IMR-90 (cell line): ENCODE measurements around the gene ANGPTL5. TPM values are rescaled to one million over a fixed set of nuclear protein-coding genes. Genes with fewer than 3 reads are reported as not detected.

Source experiments
- ATAC-seq: fragments of 200-7000 bp; cut with Tn5 transposase; 2 replicates; pipeline ENCODE4 v1.9.1; 2020; ENCODE audit warnings: low read depth, mild to moderate bottlenecking, moderate library complexity
- BruUV-seq: library from RNA; stranded (reverse); fragments of 400-500 nt; replicated peaks from 2 replicates; lab custom pipeline; 2021; lab: Mats Ljungman, UMichigan
- CTCF ChIA-PET: fragments of 300-600 bp; formaldehyde crosslinking; extraction: SDS; loops from one replicate; lab custom pipeline; 2021; ENCODE audit warnings: antibody characterized with exemption; lab: Yijun Ruan, JAX
- POLR2A ChIA-PET: fragments of 300-600 bp; sonication (Branson Sonifier 250); formaldehyde crosslinking; loops from one replicate; lab custom pipeline; 2022; ENCODE audit warnings: antibody characterized with exemption; ENCODE audit not compliant: unreplicated experiment; lab: Charles Lee
- DNase-seq: peaks from one replicate; pipeline ENCODE4 v3.0.0; 2013
- H2AFZ ChIP-seq: replicated peaks from 2 replicates; pipeline ENCODE3; 2013; ENCODE audit warnings: low read length, mild to moderate bottlenecking; ENCODE audit not compliant: poor library complexity
- H2AK5ac ChIP-seq: 2 replicates; pipeline ENCODE4 v1.6.1; 2013; ENCODE audit warnings: low read depth, low read length, inconsistent platforms
- H2AK9ac ChIP-seq: replicated peaks from 2 replicates; pipeline ENCODE3; 2013; ENCODE audit warnings: mild to moderate bottlenecking, low read depth, low read length, moderate library complexity; ENCODE audit not compliant: poor library complexity
- H2BK120ac ChIP-seq: 2 replicates; pipeline ENCODE4 v1.6.1; 2013; ENCODE audit warnings: low read depth, low read length, inconsistent platforms
- H2BK15ac ChIP-seq: 3 replicates; pipeline ENCODE4 v1.6.1; 2013; ENCODE audit warnings: low read depth, low read length, inconsistent platforms
- H2BK20ac ChIP-seq: 2 replicates; pipeline ENCODE4 v1.6.1; 2013; ENCODE audit warnings: low read depth, mild to moderate bottlenecking, inconsistent platforms, low read length, moderate library complexity
- H2BK5ac ChIP-seq: 2 replicates; pipeline ENCODE4 v1.6.1; 2013; ENCODE audit warnings: mild to moderate bottlenecking, low read depth, low read length, inconsistent platforms; ENCODE audit not compliant: poor library complexity, severe bottlenecking
- H3K14ac ChIP-seq: replicated peaks from 2 replicates; pipeline ENCODE4 v1.6.1; 2013; ENCODE audit warnings: low read depth, low read length, inconsistent platforms
- H3K18ac ChIP-seq: 2 replicates; pipeline ENCODE4 v1.6.1; 2013; ENCODE audit warnings: low read depth, low read length, control low read depth
- H3K23ac ChIP-seq: 2 replicates; pipeline ENCODE4 v1.6.1; 2013; ENCODE audit warnings: low read depth, low read length, inconsistent platforms
- H3K27ac ChIP-seq: 2 replicates; pipeline ENCODE4 v1.5.1; 2013; ENCODE audit warnings: mild to moderate bottlenecking, control low read depth, low read length; ENCODE audit not compliant: insufficient read depth
- H3K27me3 ChIP-seq: 2 replicates; pipeline ENCODE4 v1.6.1; 2013; ENCODE audit warnings: low read length; ENCODE audit not compliant: control insufficient read depth, insufficient read depth
- H3K36me3 ChIP-seq: 2 replicates; pipeline ENCODE4 v1.6.1; 2013; ENCODE audit warnings: low read length, mixed read lengths; ENCODE audit not compliant: control insufficient read depth, insufficient read depth
- H3K4ac ChIP-seq: 2 replicates; pipeline ENCODE4 v1.6.1; 2013; ENCODE audit warnings: low read depth, low read length, inconsistent platforms
- H3K4me1 ChIP-seq: 2 replicates; pipeline ENCODE4 v1.6.1; 2013; ENCODE audit warnings: low read length, mixed read lengths; ENCODE audit not compliant: control insufficient read depth, insufficient read depth
- H3K4me2 ChIP-seq: 2 replicates; pipeline ENCODE4 v1.6.1; 2013; ENCODE audit warnings: low read depth, mild to moderate bottlenecking, control low read depth, low read length, moderate library complexity
- H3K4me3 ChIP-seq: 2 replicates; pipeline ENCODE4 v1.5.1; 2013; ENCODE audit warnings: low read depth, mild to moderate bottlenecking, control low read depth, low read length, moderate library complexity; ENCODE audit not compliant: insufficient read depth
- H3K56ac ChIP-seq: 2 replicates; pipeline ENCODE4 v1.6.1; 2013; ENCODE audit warnings: low read length, inconsistent platforms; ENCODE audit not compliant: insufficient read depth; ENCODE audit errors: extremely low read depth
- H3K79me1 ChIP-seq, 2 experiments: 2 replicates each; pipeline ENCODE4 v1.6.1; 2013; ENCODE audit warnings: low read length in 2 of 2, inconsistent platforms in 1 of 2, low read depth in 1 of 2
- H3K9ac ChIP-seq: 2 replicates; pipeline ENCODE4 v1.6.1; 2013; ENCODE audit warnings: low read depth, low read length, control low read depth
- H3K9me1 ChIP-seq: 2 replicates; pipeline ENCODE4 v1.6.1; 2013; ENCODE audit warnings: low read length, inconsistent platforms; ENCODE audit not compliant: insufficient read depth
- H3K9me3 ChIP-seq: 2 replicates; pipeline ENCODE4 v1.6.1; 2013; ENCODE audit warnings: low read length; ENCODE audit not compliant: control insufficient read depth, insufficient read depth
- H4K20me1 ChIP-seq: 2 replicates; pipeline ENCODE4 v1.6.1; 2013; ENCODE audit warnings: low read length, inconsistent platforms; ENCODE audit not compliant: insufficient read depth
- H4K5ac ChIP-seq: 2 replicates; pipeline ENCODE4 v1.6.1; 2013; ENCODE audit warnings: mild to moderate bottlenecking, low read depth, low read length, control low read depth
- H4K8ac ChIP-seq, 2 experiments: 2 replicates each; pipeline ENCODE4 v1.6.1; 2013; ENCODE audit warnings: low read depth in 2 of 2, low read length in 2 of 2, control low read depth in 1 of 2, inconsistent platforms in 1 of 2
- H4K91ac ChIP-seq: 2 replicates; pipeline ENCODE4 v1.6.1; 2013; ENCODE audit warnings: low read depth, low read length, inconsistent platforms; ENCODE audit not compliant: insufficient read depth
- CEBPB ChIP-seq: IDR thresholded peaks from 2 replicates; pipeline ENCODE4 v1.6.1; 2012; ENCODE audit warnings: low read depth, low read length, improper control_type of control experiment
- RAD21 ChIP-seq: IDR thresholded peaks from 2 replicates; pipeline ENCODE4 v1.6.1; 2012; ENCODE audit warnings: low read length, improper control_type of control experiment
- dilution Hi-C: fragments of 300-500 bp; cut with HindIII; formaldehyde crosslinking; loops from one replicate; pipeline ENCODE4 v1.14.3; 2018; ENCODE audit warnings: low sequenced_read_pairs; ENCODE audit not compliant: unreplicated experiment
- in situ Hi-C: fragments of 300-500 bp; cut with MboI; formaldehyde crosslinking; loops from 3 replicates; pipeline ENCODE4 v1.14.3; 2019; ENCODE audit warnings: low sequenced_read_pairs, inconsistent platforms, mixed read lengths
- intact Hi-C: fragments of 100-400 bp; cut with micrococcal nuclease; formaldehyde crosslinking; loops from 2 replicates; pipeline ENCODE4 v1.10.0; 2022
- polyA plus RNA-seq, 3 experiments: library from polyadenylated mRNA; depleted of rRNA; stranded (reverse); fragments of >200 nt; gene quantifications; 2 replicates each; pipeline ENCODE4 v1.2.3, GENCODE V29; 2012; ENCODE audit warnings: low replicate concordance in 1 of 3
- total RNA-seq: library from RNA; depleted of rRNA; stranded (reverse); fragments of >200 nt; gene quantifications from 2 replicates; pipeline ENCODE4 v1.2.3, GENCODE V29; 2012

ANGPTL5 gene
- total and polyA plus RNA-seq, 2 of the 4 experiments (the other 2 are of a cell fraction): not detected

DNA sequence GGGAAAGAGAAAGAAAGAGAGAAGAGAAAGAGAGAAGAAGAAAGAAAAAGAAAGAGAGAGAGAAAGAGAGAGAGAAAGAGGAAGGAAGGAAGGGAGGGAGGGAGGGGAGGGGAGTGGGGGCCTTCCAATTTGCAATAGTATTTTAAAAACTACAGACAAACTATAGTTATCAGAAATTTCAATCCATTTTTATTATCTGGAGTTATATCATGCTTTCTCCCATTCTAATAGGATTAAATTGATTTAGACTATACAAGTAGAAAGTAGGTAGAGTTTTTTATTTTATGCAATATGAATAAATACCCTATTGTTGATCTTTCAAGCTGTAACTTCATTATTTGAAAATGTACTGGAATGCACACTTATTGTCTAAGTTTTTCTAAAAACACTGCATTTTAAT lies 71.7 kb downstream of the ANGPTL5 start:
- H4K20me1 ChIP-seq: no peaks in the 10 kb centered on the region
- H3K9me3 ChIP-seq: no peaks in the 10 kb centered on the region
- no peak overlapping the region for H3K14ac ChIP-seq
- H2AK5ac ChIP-seq: no peak overlapping the region
- H2AFZ ChIP-seq: no peak overlapping the region
- in situ Hi-C loops (loop anchor here (10.0 kb wide), 2 partner anchors 260 to 400 kb away; partner anchors contain the start of gene TRPC6), intact Hi-C loops (loop anchor here (5.0 kb wide), 1 partner anchor 97 kb away; no protein-coding TSS in a partner anchor), dilution Hi-C loops (no loop called here)
- H3K18ac ChIP-seq: no peak overlapping the region
- no peak overlapping the region; the same call in 1 of the 2 replicates for H3K56ac ChIP-seq
- POLR2A ChIA-PET: no interaction called here
- H3K4me3 ChIP-seq: no peak overlapping the region
- no peak for DNase-seq
- no peak overlapping the region for H2AK9ac ChIP-seq
- ATAC-seq: no peak
- H3K36me3 ChIP-seq: no peaks in the 10 kb centered on the region
- no peak overlapping the region for H2BK20ac ChIP-seq
- no TSS peak for BruUV-seq
- H3K4me1 ChIP-seq: peaks cover 2% of the 10 kb centered on the region; the same call in 1 of the 2 replicates
- no peak overlapping the region for H3K4ac ChIP-seq
- no peaks in the 10 kb centered on the region for H3K27me3 ChIP-seq
- H4K91ac ChIP-seq: no peak overlapping the region
- no peak overlapping the region for H3K9ac ChIP-seq
- H4K5ac ChIP-seq: no peak overlapping the region
- no peak overlapping the region for H2BK15ac ChIP-seq
- H4K8ac ChIP-seq: no peak overlapping the region
- H3K79me1 ChIP-seq: no peaks in the 10 kb centered on the region
- no peak overlapping the region for H2BK120ac ChIP-seq
- TF ChIP-seq CEBPB: no peak
- no peak for TF ChIP-seq RAD21
- CTCF ChIA-PET: no interaction called here
- no peaks in the 10 kb centered on the region; the same call in 1 of the 2 replicates for H3K9me1 ChIP-seq
- no peak overlapping the region for H2BK5ac ChIP-seq
- H3K23ac ChIP-seq: no peak overlapping the region
- no peak overlapping the region for H3K27ac ChIP-seq
- H3K4me2 ChIP-seq: no peak overlapping the region
